Naive thymus-derived CD4-positive, alpha-beta T cell (primary cell): ENCODE results near the gene IFNGR1. TPM values are rescaled to one million over a fixed set of nuclear protein-coding genes. Genes with fewer than 3 reads are reported as not detected.

Experiments
- ATAC-seq: fragments of 150-1000 bp; cut with Tn5 transposase; 2 replicates; pipeline ENCODE4 v1.10.0; 2021; ENCODE audit warnings: mild to moderate bottlenecking, moderate library complexity
- CTCF ChIA-PET: fragments of 350-600 bp; sonication (Branson Sonifier 250); formaldehyde crosslinking; loops from one replicate; lab custom pipeline; 2021; ENCODE audit warnings: antibody characterized with exemption; lab: Charles Lee
- POLR2A ChIA-PET: fragments of 350-600 bp; sonication (Branson Sonifier 250); formaldehyde crosslinking; loops from one replicate; lab custom pipeline; 2021; ENCODE audit warnings: antibody characterized with exemption, inconsistent platforms; lab: Charles Lee
- DNase-seq, 9 donors: peaks; one replicate each; pipeline versions ENCODE4 v3.0.0 to v3.0.0-alpha.2; 2020 to 2022; ENCODE audit warnings: mixed read lengths in 1 of 9
- H3K27ac ChIP-seq: one replicate; pipeline ENCODE4 v1.7.0; 2013; ENCODE audit warnings: mild to moderate bottlenecking, low read depth, low read length, moderate library complexity
- H3K27me3 ChIP-seq, 2 donors: one replicate each; pipeline ENCODE4 v1.7.0; 2013; ENCODE audit warnings: low read length in 2 of 2, mild to moderate bottlenecking in 2 of 2, moderate library complexity in 2 of 2; ENCODE audit not compliant: control insufficient read depth in 2 of 2, insufficient read depth in 2 of 2
- H3K36me3 ChIP-seq, 3 experiments: 1 replicate in 2 of 3; 2 replicates in 1 of 3; pipeline ENCODE4 v1.7.0; 2013; ENCODE audit warnings: low read length in 3 of 3, mild to moderate bottlenecking in 3 of 3, moderate library complexity in 1 of 3; ENCODE audit not compliant: insufficient read depth in 3 of 3, control insufficient read depth in 2 of 3
- H3K4me1 ChIP-seq, 2 donors: one replicate each; pipeline ENCODE4 v1.7.0; 2013; ENCODE audit warnings: low read length in 2 of 2, mild to moderate bottlenecking in 2 of 2, moderate library complexity in 1 of 2; ENCODE audit not compliant: control insufficient read depth in 2 of 2, insufficient read depth in 2 of 2
- H3K4me3 ChIP-seq: 2 replicates; pipeline ENCODE4 v1.7.0; 2013; ENCODE audit warnings: mild to moderate bottlenecking, low read length
- H3K9me3 ChIP-seq, 3 experiments: 1 replicate in 2 of 3; 2 replicates in 1 of 3; pipeline ENCODE4 v1.7.0; 2013; ENCODE audit warnings: low read length in 3 of 3; ENCODE audit not compliant: control insufficient read depth in 2 of 3
- H3K27ac Mint-ChIP-seq, 9 donors: one replicate each; pipeline ENCODE4 v1.8.0; 2020 to 2022; ENCODE audit warnings: mixed read lengths in 9 of 9, mild to moderate bottlenecking in 8 of 9, moderate library complexity in 5 of 9, inconsistent platforms in 2 of 9
- H3K27me3 Mint-ChIP-seq, 5 donors: one replicate each; pipeline ENCODE4 v1.8.0; 2021 to 2022; ENCODE audit warnings: mixed read lengths in 5 of 5, mild to moderate bottlenecking in 1 of 5
- H3K36me3 Mint-ChIP-seq, 5 donors: one replicate each; pipeline ENCODE4 v1.8.0; 2020 to 2022; ENCODE audit warnings: mixed read lengths in 5 of 5, mild to moderate bottlenecking in 3 of 5, inconsistent platforms in 1 of 5
- H3K4me1 Mint-ChIP-seq, 7 donors: one replicate each; pipeline ENCODE4 v1.8.0; 2020 to 2022; ENCODE audit warnings: mixed read lengths in 7 of 7, mild to moderate bottlenecking in 3 of 7, inconsistent platforms in 1 of 7
- H3K4me3 Mint-ChIP-seq, 10 donors: one replicate each; pipeline ENCODE4 v1.8.0; 2020 to 2022; ENCODE audit warnings: mild to moderate bottlenecking in 10 of 10, mixed read lengths in 10 of 10, moderate library complexity in 6 of 10, inconsistent platforms in 2 of 10
- H3K9me3 Mint-ChIP-seq, 11 donors: one replicate each; pipeline ENCODE4 v1.8.0; 2020 to 2022; ENCODE audit warnings: mixed read lengths in 11 of 11, mild to moderate bottlenecking in 4 of 11, inconsistent platforms in 1 of 11, moderate library complexity in 1 of 11
- intact Hi-C, 2 donors: fragments of 100-400 bp; cut with micrococcal nuclease; formaldehyde crosslinking; loops; one replicate each; pipeline ENCODE4 v1.15.1; 2023
- polyA plus RNA-seq, 2 donors: library from polyadenylated mRNA; unstranded; fragments of 300-500 nt; fragmentation: Illumina TruSeq; gene quantifications; one replicate each; pipeline ENCODE4 v1.2.3, GENCODE V29; 2021
- total RNA-seq, 6 experiments: library from RNA in 5 of 6; stranded (reverse) in 5 of 6; gene quantifications; 1 replicate in 5 of 6; 2 replicates in 1 of 6; pipeline ENCODE4 v1.2.3 and lab custom pipeline; 2021 to 2026

The IFNGR1 gene
- total and polyA plus RNA-seq, 7 experiments from 2014 or later: 27.9 to 90.7 (median 31.3) TPM

GRCh38 chr6:137203256-137203655, 15.9 kb downstream of the IFNGR1 start:
- Mint-ChIP-seq H3K9me3 (peaks cover 0 to 6% (median 0%) of the 10 kb centered on the region in 11 donors), H3K4me1 (peaks cover 7 to 13% (median 11%) of the 10 kb centered on the region in 7 donors), H3K4me3 (no peak overlapping the region), H3K36me3 (peaks cover 27 to 56% (median 50%) of the 10 kb centered on the region in 5 donors), H3K27ac (no peak overlapping the region), H3K27me3 (no peaks in the 10 kb centered on the region)
- DNase-seq (no peak), ATAC-seq (no peak)
- no peaks in the 10 kb centered on the region for H3K9me3 ChIP-seq
- H3K4me1 ChIP-seq: peaks cover 0 to 3% of the 10 kb centered on the region in 2 donors
- ChIA-PET POLR2A (interaction anchor here (0.6 kb wide), 1 partner anchor 273 kb away, joined by 3 read pairs; no protein-coding TSS in a partner anchor), CTCF (interaction anchor here (0.6 to 0.8 kb wide), 2 partner anchors 14 to 40 kb away, joined by 3 read pairs; no protein-coding TSS in a partner anchor)
- H3K27ac ChIP-seq: no peak overlapping the region
- peaks cover 0 to 47% (median 23%) of the 10 kb centered on the region in 3 experiments for H3K36me3 ChIP-seq
- no peaks in the 10 kb centered on the region for H3K27me3 ChIP-seq
- intact Hi-C loops: no loop called here
- no peak overlapping the region for H3K4me3 ChIP-seq

- POLR2A ChIA-PET: no interaction called here
- DNase-seq: no peak
These were observed 17.1 kb downstream of the IFNGR1 start for GRCh38 chr6:137202078-137202477.

GRCh38 chr6:137201006-137201405, 18.2 kb downstream of the IFNGR1 start:
- Histone ChIP-seq H3K4me3 (no peak overlapping the region), H3K36me3 (peaks cover 0 to 50% (median 29%) of the 10 kb centered on the region in 3 experiments), H3K27ac (no peak overlapping the region), H3K9me3 (no peaks in the 10 kb centered on the region), H3K27me3 (no peaks in the 10 kb centered on the region), H3K4me1 (peaks cover 0 to 16% of the 10 kb centered on the region in 2 donors)
- POLR2A ChIA-PET: no interaction called here
- intact Hi-C loops: no loop called here
- CTCF ChIA-PET: no interaction called here
- Mint-ChIP-seq H3K27ac (no peak overlapping the region), H3K9me3 (no peaks in the 10 kb centered on the region), H3K4me1 (peaks cover 0 to 22% (median 3%) of the 10 kb centered on the region in 7 donors), H3K27me3 (no peaks in the 10 kb centered on the region), H3K4me3 (no peak overlapping the region), H3K36me3 (peaks cover 29 to 49% (median 45%) of the 10 kb centered on the region in 5 donors)
- ATAC-seq: no peak
- no peak for DNase-seq

More at GRCh38 chr6:137202078-137202477, 17.1 kb downstream of the IFNGR1 start:
- no peaks in the 10 kb centered on the region for H3K27me3 ChIP-seq
- peak overlapping the region in 1 of 9 donors; percentile 1 for H3K27ac Mint-ChIP-seq
- no peak overlapping the region for H3K4me3 ChIP-seq
- H3K4me1 Mint-ChIP-seq: peaks cover 0 to 15% (median 4%) of the 10 kb centered on the region in 7 donors
- intact Hi-C loops: no loop called here
- H3K9me3 ChIP-seq: no peaks in the 10 kb centered on the region
- H3K9me3 Mint-ChIP-seq: no peaks in the 10 kb centered on the region
- ATAC-seq: peak; percentile 42
- peaks cover 0 to 55% (median 29%) of the 10 kb centered on the region in 3 experiments for H3K36me3 ChIP-seq
- H3K27me3 Mint-ChIP-seq: no peaks in the 10 kb centered on the region
- H3K27ac ChIP-seq: no peak overlapping the region
- peaks cover 0 to 5% of the 10 kb centered on the region in 2 donors for H3K4me1 ChIP-seq
- no peak overlapping the region for H3K4me3 Mint-ChIP-seq
- CTCF ChIA-PET: no interaction called here
- H3K36me3 Mint-ChIP-seq: peaks cover 32 to 54% (median 49%) of the 10 kb centered on the region in 5 donors

- POLR2A ChIA-PET: no interaction called here
- peaks cover 26 to 46% (median 42%) of the 10 kb centered on the region in 5 donors for H3K36me3 Mint-ChIP-seq
- no peaks in the 10 kb centered on the region for H3K9me3 Mint-ChIP-seq
- no peaks in the 10 kb centered on the region for H3K27me3 Mint-ChIP-seq
- CTCF ChIA-PET: no interaction called here
- peaks cover 0 to 19% of the 10 kb centered on the region in 2 donors for H3K4me1 ChIP-seq
- H3K27ac Mint-ChIP-seq: no peak overlapping the region
- no peaks in the 10 kb centered on the region for H3K9me3 ChIP-seq
- H3K27me3 ChIP-seq: no peaks in the 10 kb centered on the region
- intact Hi-C loops: no loop called here
- no peak overlapping the region for H3K4me3 ChIP-seq
- ATAC-seq (no peak), DNase-seq (no peak)
- peaks cover 0 to 43% (median 26%) of the 10 kb centered on the region in 3 experiments for H3K36me3 ChIP-seq
- no peak overlapping the region for H3K4me3 Mint-ChIP-seq
- peaks cover 0 to 24% (median 3%) of the 10 kb centered on the region in 7 donors for H3K4me1 Mint-ChIP-seq
- H3K27ac ChIP-seq: no peak overlapping the region
These were observed 18.9 kb downstream of the IFNGR1 start for GRCh38 chr6:137200288-137200687.

- Histone ChIP-seq H3K27ac (no peak overlapping the region), H3K27me3 (no peaks in the 10 kb centered on the region), H3K36me3 (peaks cover 0 to 32% (median 10%) of the 10 kb centered on the region in 3 experiments), H3K4me1 (peaks cover 0 to 16% of the 10 kb centered on the region in 2 donors), H3K9me3 (no peaks in the 10 kb centered on the region), H3K4me3 (no peak overlapping the region)
- Mint-ChIP-seq H3K9me3 (no peaks in the 10 kb centered on the region), H3K4me1 (peaks cover 0 to 20% (median 0%) of the 10 kb centered on the region in 7 donors), H3K36me3 (peaks cover 17 to 34% (median 26%) of the 10 kb centered on the region in 5 donors), H3K27me3 (no peaks in the 10 kb centered on the region), H3K4me3 (no peak overlapping the region), H3K27ac (no peak overlapping the region)
- intact Hi-C loops: no loop called here
- DNase-seq: no peak
- no peak for ATAC-seq
- POLR2A ChIA-PET: no interaction called here
- CTCF ChIA-PET: interaction anchor here (0.7 kb wide), 1 partner anchor 44 kb away, joined by 5 read pairs; no protein-coding TSS in a partner anchor
These were observed 21.2 kb downstream of the IFNGR1 start for GRCh38 chr6:137197684-137198645.

- H3K27me3 ChIP-seq: no peaks in the 10 kb centered on the region
- Mint-ChIP-seq H3K4me3 (no peak overlapping the region), H3K27me3 (no peaks in the 10 kb centered on the region), H3K36me3 (peaks cover 7 to 20% (median 8%) of the 10 kb centered on the region in 5 donors), H3K9me3 (peaks cover 0 to 12% (median 4%) of the 10 kb centered on the region in 11 donors), H3K27ac (no peak overlapping the region), H3K4me1 (peaks cover 0 to 17% (median 0%) of the 10 kb centered on the region in 7 donors)
- H3K27ac ChIP-seq: no peak overlapping the region
- ATAC-seq: no peak
- POLR2A ChIA-PET: no interaction called here
- peaks cover 0 to 16% of the 10 kb centered on the region in 2 donors for H3K4me1 ChIP-seq
- H3K36me3 ChIP-seq: peaks cover 0 to 9% (median 8%) of the 10 kb centered on the region in 3 experiments
- intact Hi-C loops: no loop called here
- no peak overlapping the region for H3K4me3 ChIP-seq
- DNase-seq: no peak
- H3K9me3 ChIP-seq: no peaks in the 10 kb centered on the region
- CTCF ChIA-PET: no interaction called here
These were observed 25.7 kb downstream of the IFNGR1 start for GRCh38 chr6:137193256-137194070.
